Measurements from ENCODE around the gene NTM. TPM values are rescaled to one million over a fixed set of nuclear protein-coding genes. Genes with fewer than 3 reads are reported as not detected.

Gene NTM
- total and polyA plus RNA-seq, 2 of the 8 experiments (the other 6 are each of a cell fraction or from before 2014, with no cell fraction given), result 13.4 to 20.0 TPM

GRCh38 chr11:131615611-131616010, 245.2 kb downstream of the NTM start (continued):
- TF ChIP-seq ATF2 (IDR thresholded peaks at IDR 0.05; ENCODE audit: low read length) (no peak), E2F6 (IDR thresholded peaks at IDR 0.05) (no peak), BACH1 (IDR thresholded peaks at IDR 0.05; ENCODE audit: low read length) (no peak), CHD1 (IDR thresholded peaks at IDR 0.05; ENCODE audit: low read depth, low read length) (no peak)
